ENCODE measurements around the gene PGAP2.
"Not testable (repeated sequence)": the region's sequence is repeated elsewhere in the genome, so short reads cannot be mapped to it uniquely, and the experiment has no call there.

DNA sequence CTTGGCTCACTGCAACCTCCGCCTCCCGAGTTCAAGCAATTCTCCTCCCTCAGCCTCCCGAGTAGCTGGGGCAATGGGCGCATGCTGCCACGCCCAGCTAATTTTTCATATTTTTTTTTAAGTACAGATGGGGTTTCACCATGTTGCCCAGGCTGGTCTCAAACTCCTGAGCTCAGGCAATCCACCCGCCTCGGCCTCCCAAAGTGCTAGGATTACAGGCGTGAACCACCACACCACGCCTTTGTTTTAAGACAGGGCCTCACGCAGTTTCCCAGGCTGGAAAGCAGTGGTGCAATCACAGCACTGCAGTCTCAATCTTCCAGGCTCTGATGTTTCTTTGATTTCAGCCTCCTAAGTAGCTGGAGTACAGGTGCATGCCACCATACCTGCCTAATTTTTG, 14.0 kb upstream of the PGAP2 start:
- TF ChIP-seq CTCF, POLR2AphosphoS5 (IDR thresholded peaks at IDR 0.05): not testable (repeated sequence)

Measured in esophagus muscularis mucosa (tissue), 3 donors.